ENCODE results near the gene CRY2. TPM values are rescaled to one million over a fixed set of nuclear protein-coding genes. Genes with fewer than 3 reads are reported as not detected.
"Not testable (repeated sequence)": the region's sequence is repeated elsewhere in the genome, so short reads cannot be mapped to it uniquely, and the experiment has no call there.

CRY2 gene
- total RNA-seq, 1 donor: 19.6 TPM

GRCh38 chr11:45812581-45813548, 34.4 kb upstream of the CRY2 start:
- DNase-seq (ENCODE audit: low read depth): no peak
- H3K4me3 ChIP-seq (ENCODE audit: low read depth, low read length): no peak overlapping the region
- TF ChIP-seq CTCF (IDR thresholded peaks at IDR 0.05; ENCODE audit: insufficient read depth, low read length): no peak

- TF ChIP-seq CTCF (IDR thresholded peaks at IDR 0.05; ENCODE audit: insufficient read depth, low read length): peak; percentile 14
- peak; percentile 24 for DNase-seq (ENCODE audit: low read depth)
- no peak overlapping the region for H3K4me3 ChIP-seq (ENCODE audit: low read depth, low read length)
Observed at GRCh38 chr11:45815747-45816146, 31.5 kb upstream of the CRY2 start.

- DNase-seq (ENCODE audit: low read depth): no peak
- no peak for TF ChIP-seq CTCF (IDR thresholded peaks at IDR 0.05; ENCODE audit: insufficient read depth, low read length)
- H3K4me3 ChIP-seq (ENCODE audit: low read depth, low read length): no peak overlapping the region
Observed at GRCh38 chr11:45816614-45817013, 30.7 kb upstream of the CRY2 start.

GRCh38 chr11:45817191-45817590, 30.1 kb upstream of the CRY2 start:
- no peak for TF ChIP-seq CTCF (IDR thresholded peaks at IDR 0.05; ENCODE audit: insufficient read depth, low read length)
- no peak overlapping the region for H3K4me3 ChIP-seq (ENCODE audit: low read depth, low read length)
- DNase-seq (ENCODE audit: low read depth): no peak

- TF ChIP-seq CTCF (IDR thresholded peaks at IDR 0.05; ENCODE audit: insufficient read depth, low read length): no peak
- H3K4me3 ChIP-seq (ENCODE audit: low read depth, low read length): no peak overlapping the region
- no peak for DNase-seq (ENCODE audit: low read depth)
Observed at GRCh38 chr11:45818961-45819605, 28.2 kb upstream of the CRY2 start.

- DNase-seq (ENCODE audit: low read depth): no peak
- no peak for TF ChIP-seq CTCF (IDR thresholded peaks at IDR 0.05; ENCODE audit: insufficient read depth, low read length)
- no peak overlapping the region for H3K4me3 ChIP-seq (ENCODE audit: low read depth, low read length)
Observed at GRCh38 chr11:45820211-45820857, 26.9 kb upstream of the CRY2 start.

GRCh38 chr11:45826492-45826891, 20.8 kb upstream of the CRY2 start:
- DNase-seq (ENCODE audit: low read depth); H3K4me3 ChIP-seq (ENCODE audit: low read depth, low read length): not testable (repeated sequence)

All from fibroblast of the aortic adventitia (primary cell).